GM13977 (cell line): ENCODE results near the gene ADGRA1.
"Not testable (repeated sequence)": the region's sequence is repeated elsewhere in the genome, so short reads cannot be mapped to it uniquely, and the experiment has no call there.

Experiments
- DNase-seq: peaks from one replicate; pipeline ENCODE4 v3.0.0; 2012; ENCODE audit warnings: low spot score
- in situ Hi-C: fragments of 300-500 bp; cut with MboI; formaldehyde crosslinking; loops from one replicate; pipeline ENCODE4 v1.12.0; 2022; ENCODE audit warnings: low sequenced_read_pairs, low pct_unique_long_range_greater_than_20kb, mixed read lengths, inconsistent platforms; ENCODE audit not compliant: unreplicated experiment
- TF ChIP-seq, protein P1 (sequence below): IDR thresholded peaks from 2 replicates; pipeline ENCODE4 v1.5.1; 2012; ENCODE audit warnings: mild to moderate bottlenecking, control low read depth; ENCODE audit not compliant: insufficient read depth; ENCODE audit errors: extremely low read depth, missing control alignments

Gene ADGRA1

GRCh38 chr10:133047526-133048123, 40.1 kb upstream of the ADGRA1 start:
- TF ChIP-seq, protein P1, sequence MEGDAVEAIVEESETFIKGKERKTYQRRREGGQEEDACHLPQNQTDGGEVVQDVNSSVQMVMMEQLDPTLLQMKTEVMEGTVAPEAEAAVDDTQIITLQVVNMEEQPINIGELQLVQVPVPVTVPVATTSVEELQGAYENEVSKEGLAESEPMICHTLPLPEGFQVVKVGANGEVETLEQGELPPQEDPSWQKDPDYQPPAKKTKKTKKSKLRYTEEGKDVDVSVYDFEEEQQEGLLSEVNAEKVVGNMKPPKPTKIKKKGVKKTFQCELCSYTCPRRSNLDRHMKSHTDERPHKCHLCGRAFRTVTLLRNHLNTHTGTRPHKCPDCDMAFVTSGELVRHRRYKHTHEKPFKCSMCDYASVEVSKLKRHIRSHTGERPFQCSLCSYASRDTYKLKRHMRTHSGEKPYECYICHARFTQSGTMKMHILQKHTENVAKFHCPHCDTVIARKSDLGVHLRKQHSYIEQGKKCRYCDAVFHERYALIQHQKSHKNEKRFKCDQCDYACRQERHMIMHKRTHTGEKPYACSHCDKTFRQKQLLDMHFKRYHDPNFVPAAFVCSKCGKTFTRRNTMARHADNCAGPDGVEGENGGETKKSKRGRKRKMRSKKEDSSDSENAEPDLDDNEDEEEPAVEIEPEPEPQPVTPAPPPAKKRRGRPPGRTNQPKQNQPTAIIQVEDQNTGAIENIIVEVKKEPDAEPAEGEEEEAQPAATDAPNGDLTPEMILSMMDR, result no peak
- in situ Hi-C loops, result no loop called here
- DNase-seq, result no peak

DNA sequence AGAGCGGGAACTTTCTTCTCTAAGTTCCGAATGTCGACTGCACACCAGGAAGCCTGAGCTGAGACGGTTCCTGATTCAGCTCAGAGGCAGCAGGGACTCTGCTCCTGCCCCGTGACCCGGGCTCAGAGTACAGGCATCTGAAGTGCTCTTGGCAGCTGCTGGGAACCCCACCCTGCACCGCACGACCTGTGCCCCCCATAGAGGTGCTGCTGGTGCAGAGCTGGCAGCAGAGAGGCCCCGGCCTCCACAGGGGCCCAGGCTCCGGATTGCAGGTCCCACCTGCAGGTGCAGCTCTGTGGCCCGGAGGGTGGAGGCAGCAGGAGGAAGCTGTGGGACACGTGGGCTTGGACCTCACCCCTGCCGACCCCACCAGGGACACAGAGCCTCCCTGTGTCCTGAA, 39.5 kb upstream of the ADGRA1 start:
- DNase-seq, result no peak
- TF ChIP-seq, protein P1, result no peak
- in situ Hi-C loops, result no loop called here

DNA sequence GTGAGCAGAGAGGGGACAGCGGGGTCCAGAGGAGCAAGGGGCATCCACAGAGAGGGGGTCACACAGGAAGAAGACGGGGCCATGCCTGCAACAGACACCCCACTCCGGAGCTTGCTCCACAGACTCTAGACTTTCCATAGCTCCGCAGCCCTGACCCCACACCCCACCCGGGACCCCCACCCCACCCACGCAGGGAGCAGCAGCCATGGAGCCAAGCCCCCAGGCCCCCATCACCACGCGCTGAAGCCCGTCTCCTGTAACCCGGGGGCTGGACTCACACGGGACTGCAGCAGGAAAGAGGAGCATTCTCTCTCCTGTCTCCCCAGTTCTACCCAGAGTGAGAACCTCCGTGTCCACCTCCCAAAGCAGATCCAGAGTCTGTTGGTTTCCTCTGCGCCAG, 38.8 kb upstream of the ADGRA1 start:
- DNase-seq, result no peak
- TF ChIP-seq, protein P1, result no peak
- in situ Hi-C loops, result no loop called here

DNA sequence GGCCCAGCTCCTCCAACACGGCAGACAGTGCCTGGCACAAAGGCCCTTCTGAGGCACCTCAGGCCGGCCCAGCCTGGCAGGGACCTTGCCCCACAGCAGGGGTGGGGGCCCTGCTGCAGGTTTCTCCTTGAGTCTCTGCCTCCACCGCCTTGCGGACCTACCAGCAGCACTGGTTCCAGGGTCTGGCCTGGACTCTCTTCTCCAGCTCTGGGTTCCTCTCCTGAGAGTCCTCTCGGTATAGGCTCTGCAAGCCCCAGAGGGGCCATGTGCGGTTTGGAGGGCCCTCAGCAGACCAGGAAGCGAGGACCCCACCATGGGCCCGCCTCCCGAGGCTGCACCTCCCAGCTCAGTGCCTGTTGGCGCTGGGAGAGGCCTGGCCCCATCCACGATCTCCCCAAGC, 38.1 kb upstream of the ADGRA1 start:
- TF ChIP-seq, protein P1, result no peak
- in situ Hi-C loops, result no loop called here
- no peak for DNase-seq

DNA sequence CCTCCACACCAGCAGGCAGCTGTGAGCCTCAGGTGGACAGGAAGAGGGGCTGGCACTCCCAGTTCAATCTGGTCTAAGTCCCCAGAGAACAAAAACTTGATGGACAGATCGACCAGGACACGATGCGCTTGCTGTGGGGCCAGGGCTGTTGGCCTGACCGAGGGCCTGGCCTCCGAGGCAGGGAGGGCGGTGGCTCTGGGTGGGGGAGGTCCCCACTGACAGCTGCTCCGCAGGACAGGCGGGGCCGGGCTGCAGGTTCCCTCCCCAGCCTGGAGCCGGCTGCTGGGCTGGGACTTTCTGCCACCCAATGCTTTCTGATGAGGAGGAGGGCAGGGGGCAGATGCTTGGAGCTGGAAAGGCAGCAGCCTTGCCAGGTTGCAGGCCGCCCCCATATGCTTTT, 37.4 kb upstream of the ADGRA1 start:
- in situ Hi-C loops, result no loop called here
- TF ChIP-seq, protein P1, result no peak
- no peak for DNase-seq

- DNase-seq, result no peak
- TF ChIP-seq, protein P1, result no peak
- in situ Hi-C loops, result no loop called here
Observed at GRCh38 chr10:133052076-133052475, 35.6 kb upstream of the ADGRA1 start.

DNA sequence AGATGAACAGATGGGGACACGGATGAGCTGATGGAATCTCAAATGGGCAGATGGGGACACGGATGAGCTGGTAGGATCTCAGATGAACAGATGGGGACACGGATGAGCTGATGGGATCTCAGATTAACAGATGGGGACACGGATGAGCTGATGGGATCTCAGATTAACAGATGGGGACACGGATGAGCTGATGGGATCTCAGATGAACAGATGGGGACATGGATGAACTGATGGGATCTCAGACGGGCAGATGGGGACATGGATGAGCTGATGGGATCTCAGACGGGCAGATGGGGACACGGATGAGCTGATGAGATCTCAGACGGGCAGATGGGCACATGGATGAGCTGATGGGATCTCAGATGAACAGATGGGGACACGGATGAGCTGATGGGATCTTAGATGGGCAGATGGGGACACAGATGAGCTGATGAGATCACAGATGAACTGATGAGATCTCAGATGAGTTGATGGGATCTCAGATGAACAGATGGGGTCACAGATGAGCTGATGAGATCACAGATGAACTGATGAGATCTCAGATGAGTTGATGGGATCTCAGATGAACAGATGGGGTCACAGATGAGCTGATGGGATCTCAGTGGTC, 34.1 kb upstream of the ADGRA1 start:
- in situ Hi-C loops, DNase-seq: not testable (repeated sequence)
